ENCODE results near the gene ZKSCAN1.

Gene ZKSCAN1

GRCh38 chr7:100016215-100016901, 962 bp downstream of the ZKSCAN1 start:
- Mint-ChIP-seq H3K4me1 (ENCODE audit: low read depth) (peaks cover 55% of the 10 kb centered on the region), H3K36me3 (peaks cover 3% of the 10 kb centered on the region), H3K9me3 (ENCODE audit: low read depth) (no peaks in the 10 kb centered on the region), H3K4me3 (peak overlapping the region; percentile 98), H3K27me3 (no peaks in the 10 kb centered on the region), H3K27ac (peak overlapping the region; percentile 92)

- Mint-ChIP-seq H3K27me3 (no peaks in the 10 kb centered on the region), H3K4me3 (peak overlapping the region; percentile 18), H3K4me1 (ENCODE audit: low read depth) (peaks cover 62% of the 10 kb centered on the region), H3K36me3 (peaks cover 3% of the 10 kb centered on the region), H3K9me3 (ENCODE audit: low read depth) (no peaks in the 10 kb centered on the region), H3K27ac (peak overlapping the region; percentile 31)
Measured at GRCh38 chr7:100017300-100017699, 1.9 kb downstream of the ZKSCAN1 start.

GRCh38 chr7:100017875-100018274, 2.5 kb downstream of the ZKSCAN1 start:
- Mint-ChIP-seq H3K9me3 (ENCODE audit: low read depth) (no peaks in the 10 kb centered on the region), H3K27me3 (no peaks in the 10 kb centered on the region), H3K4me3 (peak overlapping the region; percentile 18), H3K4me1 (ENCODE audit: low read depth) (peaks cover 64% of the 10 kb centered on the region), H3K36me3 (peaks cover 5% of the 10 kb centered on the region), H3K27ac (peak overlapping the region; percentile 31)

- no peak overlapping the region for H3K4me3 Mint-ChIP-seq
- peaks cover 53% of the 10 kb centered on the region for H3K4me1 Mint-ChIP-seq (ENCODE audit: low read depth)
Measured at GRCh38 chr7:100019908-100020307, 4.5 kb downstream of the ZKSCAN1 start.

GRCh38 chr7:100021297-100021696, 5.9 kb downstream of the ZKSCAN1 start:
- H3K4me3 Mint-ChIP-seq = no peak overlapping the region
- no peaks in the 10 kb centered on the region for H3K27me3 Mint-ChIP-seq
- H3K36me3 Mint-ChIP-seq = peaks cover 5% of the 10 kb centered on the region
- H3K27ac Mint-ChIP-seq = peak overlapping the region; percentile 68
- peaks cover 44% of the 10 kb centered on the region for H3K4me1 Mint-ChIP-seq (ENCODE audit: low read depth)
- H3K9me3 Mint-ChIP-seq (ENCODE audit: low read depth) = no peaks in the 10 kb centered on the region

More at GRCh38 chr7:100019908-100020307, 4.5 kb downstream of the ZKSCAN1 start:
- peak overlapping the region; percentile 71 for H3K27ac Mint-ChIP-seq
- peaks cover 5% of the 10 kb centered on the region for H3K36me3 Mint-ChIP-seq
- H3K9me3 Mint-ChIP-seq (ENCODE audit: low read depth) = no peaks in the 10 kb centered on the region
- no peaks in the 10 kb centered on the region for H3K27me3 Mint-ChIP-seq

GRCh38 chr7:100022621-100023020, 7.2 kb downstream of the ZKSCAN1 start:
- Mint-ChIP-seq H3K4me1 (ENCODE audit: low read depth) (peaks cover 36% of the 10 kb centered on the region), H3K27me3 (no peaks in the 10 kb centered on the region), H3K36me3 (peaks cover 5% of the 10 kb centered on the region), H3K9me3 (ENCODE audit: low read depth) (no peaks in the 10 kb centered on the region), H3K27ac (peak overlapping the region; percentile 58), H3K4me3 (no peak overlapping the region)

GRCh38 chr7:100023526-100023925, 8.1 kb downstream of the ZKSCAN1 start:
- peaks cover 2% of the 10 kb centered on the region for H3K36me3 Mint-ChIP-seq
- H3K4me3 Mint-ChIP-seq = no peak overlapping the region
- H3K4me1 Mint-ChIP-seq (ENCODE audit: low read depth) = peaks cover 30% of the 10 kb centered on the region
- H3K9me3 Mint-ChIP-seq (ENCODE audit: low read depth) = no peaks in the 10 kb centered on the region
- no peak overlapping the region for H3K27ac Mint-ChIP-seq
- H3K27me3 Mint-ChIP-seq = no peaks in the 10 kb centered on the region

GRCh38 chr7:100024020-100024619, 8.7 kb downstream of the ZKSCAN1 start:
- H3K9me3 Mint-ChIP-seq (ENCODE audit: low read depth) = no peaks in the 10 kb centered on the region
- H3K4me1 Mint-ChIP-seq (ENCODE audit: low read depth) = peaks cover 26% of the 10 kb centered on the region
- H3K27ac Mint-ChIP-seq = no peak overlapping the region
- H3K4me3 Mint-ChIP-seq = no peak overlapping the region
- H3K36me3 Mint-ChIP-seq = peaks cover 2% of the 10 kb centered on the region
- H3K27me3 Mint-ChIP-seq = no peaks in the 10 kb centered on the region

GRCh38 chr7:100027197-100027596, 11.8 kb downstream of the ZKSCAN1 start:
- H3K36me3 Mint-ChIP-seq = peaks cover 2% of the 10 kb centered on the region
- H3K4me1 Mint-ChIP-seq (ENCODE audit: low read depth) = peaks cover 5% of the 10 kb centered on the region
- no peaks in the 10 kb centered on the region for H3K9me3 Mint-ChIP-seq (ENCODE audit: low read depth)
- no peak overlapping the region for H3K4me3 Mint-ChIP-seq
- H3K27ac Mint-ChIP-seq = no peak overlapping the region
- no peaks in the 10 kb centered on the region for H3K27me3 Mint-ChIP-seq

- peaks cover 8% of the 10 kb centered on the region for H3K36me3 Mint-ChIP-seq
- H3K27ac Mint-ChIP-seq = no peak overlapping the region
- no peaks in the 10 kb centered on the region for H3K9me3 Mint-ChIP-seq (ENCODE audit: low read depth)
- no peaks in the 10 kb centered on the region for H3K4me1 Mint-ChIP-seq (ENCODE audit: low read depth)
- H3K4me3 Mint-ChIP-seq = no peak overlapping the region
- no peaks in the 10 kb centered on the region for H3K27me3 Mint-ChIP-seq
Measured at GRCh38 chr7:100029596-100029995, 14.2 kb downstream of the ZKSCAN1 start.

GRCh38 chr7:100033526-100033925, 18.1 kb downstream of the ZKSCAN1 start:
- no peak overlapping the region for H3K4me3 Mint-ChIP-seq
- H3K9me3 Mint-ChIP-seq (ENCODE audit: low read depth) = no peaks in the 10 kb centered on the region
- H3K36me3 Mint-ChIP-seq = peaks cover 22% of the 10 kb centered on the region
- no peaks in the 10 kb centered on the region for H3K4me1 Mint-ChIP-seq (ENCODE audit: low read depth)
- no peak overlapping the region for H3K27ac Mint-ChIP-seq
- no peaks in the 10 kb centered on the region for H3K27me3 Mint-ChIP-seq

GRCh38 chr7:100034871-100035510, 19.6 kb downstream of the ZKSCAN1 start:
- peaks cover 22% of the 10 kb centered on the region for H3K36me3 Mint-ChIP-seq
- no peak overlapping the region for H3K27ac Mint-ChIP-seq
- no peaks in the 10 kb centered on the region for H3K9me3 Mint-ChIP-seq (ENCODE audit: low read depth)
- H3K4me1 Mint-ChIP-seq (ENCODE audit: low read depth) = peaks cover 1% of the 10 kb centered on the region
- H3K27me3 Mint-ChIP-seq = no peaks in the 10 kb centered on the region
- H3K4me3 Mint-ChIP-seq = no peak overlapping the region

- Mint-ChIP-seq H3K4me3 (no peak overlapping the region), H3K27me3 (no peaks in the 10 kb centered on the region), H3K27ac (no peak overlapping the region), H3K4me1 (ENCODE audit: low read depth) (peaks cover 10% of the 10 kb centered on the region), H3K36me3 (peaks cover 22% of the 10 kb centered on the region), H3K9me3 (ENCODE audit: low read depth) (no peaks in the 10 kb centered on the region)
Measured at GRCh38 chr7:100035876-100036275, 20.5 kb downstream of the ZKSCAN1 start.

- Mint-ChIP-seq H3K27me3 (no peaks in the 10 kb centered on the region), H3K27ac (no peak overlapping the region), H3K4me3 (no peak overlapping the region), H3K9me3 (ENCODE audit: low read depth) (no peaks in the 10 kb centered on the region), H3K4me1 (ENCODE audit: low read depth) (peaks cover 18% of the 10 kb centered on the region), H3K36me3 (peaks cover 20% of the 10 kb centered on the region)
Measured at GRCh38 chr7:100038326-100038725, 22.9 kb downstream of the ZKSCAN1 start.

- peaks cover 20% of the 10 kb centered on the region for H3K4me1 Mint-ChIP-seq (ENCODE audit: low read depth)
- H3K4me3 Mint-ChIP-seq = no peak overlapping the region
- H3K36me3 Mint-ChIP-seq = peaks cover 12% of the 10 kb centered on the region
- H3K9me3 Mint-ChIP-seq (ENCODE audit: low read depth) = no peaks in the 10 kb centered on the region
- H3K27me3 Mint-ChIP-seq = no peaks in the 10 kb centered on the region
- peak overlapping the region; percentile 66 for H3K27ac Mint-ChIP-seq
Measured at GRCh38 chr7:100040575-100040974, 25.2 kb downstream of the ZKSCAN1 start.
